Renal cortex interstitium (tissue), 15 donors: Measurements from ENCODE around the gene ST3GAL5. TPM values are rescaled to one million over a fixed set of nuclear protein-coding genes. Genes with fewer than 3 reads are reported as not detected.
"Not testable (repeated sequence)": the region's sequence is repeated elsewhere in the genome, so short reads cannot be mapped to it uniquely, and the experiment has no call there.

ENCODE experiments used
- DNase-seq, 11 donors: peaks; one replicate each; pipeline ENCODE4 v3.0.0-alpha.2; 2013; ENCODE audit warnings: low read depth in 9 of 11, low spot score in 4 of 11; ENCODE audit errors: extremely low read depth in 1 of 11
- long read RNA-seq, 16 experiments: transcript quantifications; one replicate each; lab custom pipeline, GENCODE V29; 2026
- polyA plus RNA-seq, 3 donors: library from polyadenylated mRNA; unstranded; fragments of 120-200 nt; gene quantifications; one replicate each; pipeline ENCODE4 v1.2.1, GENCODE V29; 2013; ENCODE audit not compliant: insufficient read length in 3 of 3

The ST3GAL5 gene
- 10 to 100 TPM in 2 of 3 donors, 1 to 10 TPM in 1; 9.1 to 12.3 (median 10.1) TPM for polyA plus RNA-seq
- long read RNA-seq, donor 1, full-length matches to known transcripts = 1 of 1 reads
- long read RNA-seq, donor 1, partial matches to known transcripts = 0 of 1 reads
- long read RNA-seq, donor 1, other reads (novel, unspliced or antisense) = 0 of 1 reads
- long read RNA-seq, donor 2, full-length matches to known transcripts = 4 of 4 reads
- long read RNA-seq, donor 2, partial matches to known transcripts = 0 of 4 reads
- long read RNA-seq, donor 2, other reads (novel, unspliced or antisense) = 0 of 4 reads
- long read RNA-seq, donor 3, full-length matches to known transcripts = 5 of 5 reads
- long read RNA-seq, donor 3, partial matches to known transcripts = 0 of 5 reads
- long read RNA-seq, donor 3, other reads (novel, unspliced or antisense) = 0 of 5 reads
- long read RNA-seq, donor 4, full-length matches to known transcripts = 3 of 3 reads
- long read RNA-seq, donor 4, partial matches to known transcripts = 0 of 3 reads
- long read RNA-seq, donor 4, other reads (novel, unspliced or antisense) = 0 of 3 reads
- long read RNA-seq, donor 5 = 0 reads
- long read RNA-seq, donor 6, partial matches to known transcripts = 0 of 1 reads
- long read RNA-seq, donor 6, other reads (novel, unspliced or antisense) = 0 of 1 reads
- long read RNA-seq, donor 7, full-length matches to known transcripts = 6 of 6 reads
- long read RNA-seq, donor 7, partial matches to known transcripts = 0 of 6 reads
- long read RNA-seq, donor 7, other reads (novel, unspliced or antisense) = 0 of 6 reads
- long read RNA-seq, donor 8, full-length matches to known transcripts = 1 of 1 reads
- long read RNA-seq, donor 8, partial matches to known transcripts = 0 of 1 reads
- long read RNA-seq, donor 8, other reads (novel, unspliced or antisense) = 0 of 1 reads
- long read RNA-seq, donor 9, full-length matches to known transcripts = 3 of 3 reads
- long read RNA-seq, donor 9, partial matches to known transcripts = 0 of 3 reads
- long read RNA-seq, donor 9, other reads (novel, unspliced or antisense) = 0 of 3 reads
- long read RNA-seq, donor 10, full-length matches to known transcripts = 5 of 5 reads
- long read RNA-seq, donor 10, partial matches to known transcripts = 0 of 5 reads
- long read RNA-seq, donor 10, other reads (novel, unspliced or antisense) = 0 of 5 reads
- long read RNA-seq, donor 11, full-length matches to known transcripts = 1 of 9 reads
- long read RNA-seq, donor 11, partial matches to known transcripts = 8 of 9 reads
- long read RNA-seq, donor 11, other reads (novel, unspliced or antisense) = 0 of 9 reads
- long read RNA-seq, donor 12, full-length matches to known transcripts = 1 of 1 reads
- long read RNA-seq, donor 12, partial matches to known transcripts = 0 of 1 reads
- long read RNA-seq, donor 12, other reads (novel, unspliced or antisense) = 0 of 1 reads
- long read RNA-seq, donor 13, full-length matches to known transcripts = 7 of 7 reads
- long read RNA-seq, donor 13, partial matches to known transcripts = 0 of 7 reads
- long read RNA-seq, donor 13, other reads (novel, unspliced or antisense) = 0 of 7 reads
- long read RNA-seq, donor 14, full-length matches to known transcripts = 5 of 5 reads
- long read RNA-seq, donor 14, partial matches to known transcripts = 0 of 5 reads
- long read RNA-seq, donor 14, other reads (novel, unspliced or antisense) = 0 of 5 reads
- long read RNA-seq, donor 15, full-length matches to known transcripts = 2 of 2 reads
- long read RNA-seq, donor 15, partial matches to known transcripts = 0 of 2 reads
- long read RNA-seq, donor 15, other reads (novel, unspliced or antisense) = 0 of 2 reads
- long read RNA-seq, donor 16, full-length matches to known transcripts = 7 of 7 reads
- long read RNA-seq, donor 16, partial matches to known transcripts = 0 of 7 reads
- long read RNA-seq, donor 16, other reads (novel, unspliced or antisense) = 0 of 7 reads

DNA sequence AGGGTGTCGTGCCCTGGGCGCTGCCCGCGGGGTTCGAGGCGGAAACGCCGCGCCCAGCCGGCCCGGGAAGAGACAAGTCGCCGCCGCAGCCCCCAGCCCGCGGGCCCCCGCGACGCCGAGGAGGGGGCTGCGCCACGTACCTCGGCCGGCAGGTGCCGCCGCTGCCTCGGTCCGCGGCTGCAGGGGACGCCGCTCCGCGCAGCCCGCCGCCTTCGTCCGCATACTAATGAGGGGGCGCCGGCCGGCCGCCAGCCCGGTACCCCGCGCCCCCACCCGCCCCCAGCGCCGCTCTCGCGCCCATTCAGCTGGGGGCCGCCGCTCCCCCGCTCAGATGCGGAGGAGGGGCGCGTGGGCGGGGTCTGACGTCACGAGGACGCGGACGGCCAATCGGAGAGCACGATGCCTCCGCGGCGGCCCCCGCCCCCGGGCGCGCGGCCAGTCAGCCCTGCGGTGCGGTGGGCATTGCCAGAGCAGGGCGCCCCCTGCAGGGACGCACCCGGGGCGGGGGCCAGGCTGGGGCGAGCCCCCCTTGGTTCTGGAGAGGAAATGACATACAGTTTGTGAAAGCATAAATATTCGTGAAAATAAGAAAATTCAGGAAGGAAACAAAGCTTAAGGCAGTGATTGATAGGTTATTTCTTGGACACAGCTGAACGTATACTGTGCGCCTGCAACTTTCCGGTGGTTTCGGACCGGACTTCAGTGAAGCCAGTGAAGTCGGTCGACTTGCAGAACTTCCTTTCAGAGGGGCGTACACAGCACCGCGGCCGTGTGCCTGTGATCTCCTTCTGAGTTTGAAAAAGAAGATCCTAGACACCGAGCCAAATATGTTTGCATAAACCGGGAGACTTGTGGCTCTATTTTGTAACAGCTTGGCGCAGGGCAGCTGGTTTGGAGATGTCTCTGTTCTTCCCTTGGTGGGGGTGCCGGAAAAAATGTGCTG lies at the start of gene ST3GAL5:
TSS of gene ST3GAL5 (minus strand) at position 307 of the 943 bp plus-strand sequence. CDS start at position 222, 85 bp downstream.
- DNase-seq = peak in 9 of 11 donors; percentile 62 to 83 (median 78)

DNA sequence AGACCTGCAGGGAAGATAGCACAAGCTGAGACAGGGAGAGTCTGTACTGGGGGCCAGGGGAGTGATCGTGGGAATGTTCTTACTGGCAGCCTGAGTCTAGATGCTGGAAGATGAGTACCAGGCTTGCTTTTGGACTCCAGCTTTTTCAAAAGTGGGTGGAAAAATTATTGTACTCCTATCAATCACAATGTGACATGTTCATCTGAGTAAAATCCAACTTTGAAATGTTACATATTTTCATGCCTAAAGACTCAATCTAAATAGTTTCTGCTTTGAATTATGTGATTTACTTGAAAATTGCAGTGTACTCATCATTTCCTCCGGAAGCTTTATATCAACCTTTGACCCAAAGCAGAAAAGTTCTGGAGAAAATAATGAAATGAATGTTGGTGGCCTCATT lies 49.7 kb upstream of the ST3GAL5 start:
- DNase-seq = no peak

DNA sequence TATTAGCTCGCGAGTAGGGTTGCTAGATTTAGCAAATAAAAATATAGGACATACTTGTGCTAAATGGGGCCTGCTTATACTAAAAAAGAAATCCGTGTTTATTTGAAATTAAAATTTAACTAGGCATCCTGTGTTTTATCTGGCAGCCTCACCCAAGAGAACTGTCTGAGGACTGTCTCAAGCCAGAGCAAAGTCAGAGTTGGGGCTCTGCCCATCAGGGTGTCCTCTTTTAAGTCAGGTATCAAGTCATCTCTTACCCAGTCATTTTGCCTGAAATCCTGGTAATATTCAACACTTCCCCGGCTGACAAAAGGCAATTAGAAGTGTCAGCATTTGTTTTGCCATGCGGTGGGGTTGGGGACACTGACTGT lies 48.3 kb upstream of the ST3GAL5 start:
- no peak for DNase-seq

DNA sequence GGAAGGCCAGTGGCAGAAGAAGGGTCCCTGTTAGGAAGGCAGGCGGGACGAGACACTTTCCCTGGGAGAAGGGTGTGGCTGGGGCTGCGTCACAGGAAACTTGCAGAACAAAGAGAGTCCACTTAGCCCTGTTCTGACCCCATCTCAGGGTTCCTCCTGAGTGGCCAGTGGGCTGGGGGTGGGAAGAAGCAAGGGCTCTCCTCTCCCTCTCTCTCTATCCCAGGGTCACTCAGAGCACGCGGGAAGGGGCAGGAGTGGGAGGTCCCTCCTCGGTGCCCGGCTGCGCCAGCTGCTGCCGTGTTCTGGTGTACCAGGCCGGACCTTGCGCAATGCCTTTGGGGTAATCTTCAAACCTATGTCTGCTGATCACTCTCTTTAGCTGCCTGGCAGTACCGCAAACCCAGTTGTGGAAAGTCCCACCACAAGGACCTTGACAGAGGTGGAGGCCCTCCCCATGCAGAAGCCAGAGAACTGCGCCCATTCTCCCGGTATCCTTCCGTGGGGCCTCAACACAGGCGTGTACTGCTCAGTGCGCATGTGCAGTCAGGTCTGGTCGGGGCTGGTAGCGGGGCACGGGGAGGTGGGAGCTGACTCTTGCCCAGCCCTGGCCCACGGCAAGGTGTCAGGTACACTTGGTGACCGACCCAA lies 47.8 kb upstream of the ST3GAL5 start:
- DNase-seq = no peak

DNA sequence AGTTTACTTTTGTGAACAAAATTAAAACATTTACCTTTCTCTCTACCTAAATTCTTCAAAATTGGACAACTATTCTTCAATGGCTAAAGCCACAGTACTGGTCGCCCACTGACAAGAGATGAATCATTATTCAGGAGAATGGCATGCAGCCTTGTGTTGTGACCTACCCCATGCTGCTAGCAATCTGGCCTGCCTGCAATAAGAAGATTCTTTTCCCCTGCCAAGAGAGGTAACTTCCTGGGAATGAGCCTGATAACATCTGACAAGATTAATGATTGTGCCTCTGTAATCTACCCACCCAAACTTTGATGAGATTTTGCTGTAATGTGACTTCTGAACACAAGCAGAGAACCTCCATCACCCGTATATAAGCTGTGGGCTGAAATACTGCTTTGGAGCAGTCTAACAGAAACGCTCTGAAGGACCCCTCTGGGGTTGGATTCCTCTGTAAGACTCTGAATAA lies 47.0 kb upstream of the ST3GAL5 start:
- no peak for DNase-seq

DNA sequence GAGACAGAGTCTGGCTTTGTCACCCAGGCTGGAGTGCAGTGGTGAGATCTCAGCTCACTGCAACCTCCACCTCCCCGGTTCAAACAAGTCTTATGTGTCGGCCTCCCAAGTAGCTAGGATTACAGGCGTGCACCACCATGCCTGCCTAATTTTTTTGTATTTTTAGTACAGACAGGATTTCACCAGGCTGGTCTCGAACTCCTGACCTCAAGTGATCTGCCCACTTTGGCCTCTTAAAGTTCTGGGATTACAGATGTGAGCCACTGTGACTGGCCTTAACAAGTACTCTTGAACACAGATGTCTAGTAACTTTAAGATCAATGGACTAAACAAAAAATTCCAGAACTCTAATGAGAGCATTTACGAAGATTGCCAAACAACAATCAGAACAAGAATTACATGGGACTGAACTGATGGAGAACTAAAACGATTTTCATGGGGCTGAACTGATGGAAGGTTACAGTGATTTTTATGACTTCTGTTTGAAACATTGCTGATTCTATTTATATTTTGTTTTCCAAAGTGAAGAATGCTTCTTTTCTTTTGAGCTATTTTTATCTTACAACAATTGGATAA lies 46.5 kb upstream of the ST3GAL5 start:
- no peak for DNase-seq

DNA sequence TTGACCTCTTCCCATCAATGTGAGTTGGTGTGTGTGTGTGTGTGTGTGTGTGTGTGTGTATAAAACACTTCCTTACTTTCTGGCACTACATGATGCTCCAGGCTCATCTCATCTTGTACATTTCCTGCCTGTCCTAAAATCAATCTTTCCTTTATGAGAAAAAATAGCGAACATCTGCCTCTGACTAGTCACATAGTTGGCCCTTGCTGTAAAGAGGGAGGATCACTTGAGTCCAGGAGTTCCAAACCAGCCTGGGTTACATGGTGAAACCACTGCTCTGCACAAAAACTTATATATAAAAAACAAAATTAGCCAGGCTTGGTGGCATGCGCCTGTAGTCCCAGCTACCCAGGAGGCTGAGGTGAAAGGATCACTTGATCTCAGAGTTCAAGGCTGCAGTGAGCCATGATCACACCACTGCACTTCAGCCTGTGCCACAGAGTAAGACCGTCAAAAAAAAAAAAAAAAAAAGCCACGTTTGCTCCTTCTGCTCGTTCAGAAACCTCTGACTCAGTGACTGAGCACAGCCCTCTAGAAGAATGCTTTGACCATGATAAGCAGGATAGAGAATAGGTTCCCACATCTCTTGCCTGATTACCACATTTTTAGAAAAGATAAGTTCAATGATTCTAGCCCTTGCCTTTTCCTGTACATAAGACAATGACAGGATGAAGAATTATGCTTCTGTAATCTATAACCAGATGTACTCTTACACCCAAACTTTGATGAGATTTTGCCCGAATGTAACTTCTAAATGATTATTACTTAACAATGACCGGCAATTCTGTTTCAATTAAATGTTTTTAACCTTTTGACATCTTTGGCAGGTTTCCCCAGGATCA lies 45.2 kb upstream of the ST3GAL5 start:
- no peak for DNase-seq

DNA sequence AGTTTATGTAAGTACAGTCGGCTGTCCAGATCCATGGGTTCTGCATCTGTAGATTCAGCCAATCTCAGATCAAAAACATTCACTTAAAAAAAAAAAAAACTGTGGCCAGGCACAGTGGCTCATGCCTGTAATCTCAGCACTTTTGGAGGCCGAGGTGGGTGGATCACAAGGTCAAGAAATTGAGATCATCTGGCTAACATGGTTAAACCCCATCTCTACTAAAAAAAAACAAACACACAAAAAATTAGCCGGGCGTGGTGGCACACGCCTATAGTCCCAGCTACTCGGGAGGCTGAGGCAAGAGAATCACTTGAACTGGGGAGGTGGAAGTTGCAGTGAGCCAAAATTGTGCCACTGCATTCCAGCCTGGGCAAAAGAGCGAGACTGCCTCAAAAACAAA lies 42.4 kb upstream of the ST3GAL5 start:
- not testable (repeated sequence) for DNase-seq

DNA sequence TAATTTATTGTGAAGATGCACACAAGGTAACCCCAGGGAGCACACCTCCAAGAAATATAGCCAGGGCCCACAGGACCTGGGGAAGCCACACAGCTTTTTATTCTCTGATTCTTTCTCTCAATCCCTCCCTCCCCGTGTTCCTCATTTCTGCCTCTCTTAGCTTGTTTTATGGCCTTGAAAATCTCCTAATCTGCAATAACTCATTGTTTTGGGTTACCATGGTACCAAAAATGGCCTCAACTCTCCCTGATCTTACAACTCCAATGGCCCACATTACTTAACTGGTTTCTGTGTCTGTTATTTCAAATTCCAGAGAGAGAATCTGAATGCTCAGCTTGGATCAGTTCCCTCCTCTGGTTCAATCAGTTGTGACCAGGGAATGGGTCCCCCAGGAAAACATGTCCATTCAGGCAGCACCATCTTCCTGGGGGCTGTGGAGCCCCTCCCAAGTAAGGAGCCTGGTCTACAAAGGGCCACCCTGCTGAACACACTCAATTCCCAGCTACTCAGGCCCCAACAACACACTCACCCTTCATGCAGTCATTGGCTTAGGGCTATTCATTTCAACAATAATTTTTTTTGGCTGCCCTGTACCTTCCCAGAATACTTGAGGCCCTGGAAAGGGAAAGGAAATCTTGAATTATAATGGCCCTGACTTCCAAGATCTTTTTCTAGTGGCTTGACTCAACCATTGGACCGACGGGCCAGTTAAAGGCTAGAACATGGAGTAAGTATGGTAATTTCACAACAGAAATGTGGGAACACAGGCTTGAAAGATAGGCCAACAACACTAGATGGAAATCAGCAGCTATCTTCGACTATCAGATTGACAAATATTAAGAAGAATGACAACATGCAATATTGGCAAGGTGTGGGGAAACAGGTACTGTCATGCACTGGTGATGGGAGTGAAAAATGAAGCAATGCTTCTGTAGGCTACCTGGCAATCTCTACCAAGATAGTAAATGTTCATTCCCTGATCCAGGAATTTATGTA lies 41.6 kb upstream of the ST3GAL5 start:
- DNase-seq = no peak

DNA sequence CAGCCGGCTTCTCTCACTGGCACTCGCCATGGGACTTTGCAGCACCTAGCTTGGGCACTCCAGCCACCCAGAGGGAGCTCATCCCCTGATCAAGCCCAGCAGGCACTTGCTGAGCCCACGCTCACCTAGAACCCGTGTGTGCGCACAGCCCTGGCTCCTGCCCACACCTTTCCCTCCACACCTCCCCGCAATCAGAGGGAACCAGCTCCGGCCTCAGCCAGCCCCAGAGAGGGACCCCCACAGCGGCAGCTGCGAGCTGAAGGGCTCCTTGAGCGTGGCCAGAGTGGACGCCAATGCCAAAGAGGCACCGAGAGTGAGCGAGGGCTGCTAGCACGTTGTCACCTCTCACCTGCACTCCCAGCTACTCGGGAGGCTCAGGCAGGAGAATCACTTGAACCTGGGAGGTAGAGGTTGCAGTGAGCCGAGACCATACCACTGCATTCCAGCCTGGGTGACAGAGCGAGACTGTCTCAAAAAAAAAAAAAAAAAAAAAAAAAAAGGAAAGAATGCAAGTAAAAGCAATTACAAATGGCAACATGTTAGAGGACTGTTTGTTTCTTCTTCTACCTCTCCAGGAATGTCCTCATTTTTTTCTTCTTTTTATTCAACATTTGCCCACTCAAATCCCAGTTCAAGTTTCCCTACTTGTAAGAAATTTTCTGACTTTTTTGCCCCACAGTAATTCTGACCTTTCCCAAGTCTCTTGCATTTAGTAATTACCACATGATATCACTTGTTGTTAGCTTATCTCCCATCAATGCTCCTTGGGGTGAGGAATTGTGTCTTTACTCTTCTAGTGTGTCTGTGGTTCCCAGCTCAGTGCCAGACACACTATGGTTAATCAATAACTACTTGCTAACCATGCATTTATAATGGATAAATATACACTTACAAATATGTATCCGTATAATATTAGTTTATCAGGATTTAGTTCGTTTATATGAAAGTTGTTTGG lies 40.6 kb upstream of the ST3GAL5 start:
- DNase-seq = no peak

DNA sequence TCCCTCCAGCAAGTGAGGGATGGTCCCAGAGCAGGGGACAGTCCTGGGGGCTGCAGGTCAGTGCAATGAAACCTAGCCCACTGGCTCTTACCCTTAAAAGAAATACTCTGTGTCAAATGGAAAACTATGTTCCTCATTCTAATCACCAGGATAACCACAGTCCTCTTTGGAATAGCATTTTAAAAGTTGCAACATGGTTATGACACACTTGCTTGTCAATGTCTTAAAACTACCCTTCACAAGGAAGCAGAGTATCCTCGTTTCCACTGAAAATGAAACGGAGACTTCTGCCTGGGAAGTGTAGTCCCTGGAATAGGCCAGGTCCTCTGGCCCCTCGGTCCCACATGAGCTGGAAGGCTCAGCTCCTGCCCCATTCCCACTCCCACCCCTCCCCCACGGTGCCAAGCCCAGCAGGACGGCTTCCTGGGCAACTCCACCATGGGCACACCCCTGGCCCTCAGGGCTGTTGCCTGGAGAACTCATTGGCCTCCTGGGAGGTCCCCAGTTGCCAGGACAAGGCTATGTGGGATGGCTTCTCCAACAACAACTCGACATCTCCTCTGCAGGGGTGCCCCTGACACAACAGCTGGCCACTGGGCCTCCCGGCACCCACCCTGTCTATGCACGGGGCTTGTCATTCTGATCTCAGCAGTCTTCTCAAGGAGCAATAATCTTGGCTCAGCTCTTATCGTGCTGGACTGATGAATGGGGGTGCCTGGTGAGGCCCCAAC lies 38.3 kb upstream of the ST3GAL5 start:
- no peak for DNase-seq

DNA sequence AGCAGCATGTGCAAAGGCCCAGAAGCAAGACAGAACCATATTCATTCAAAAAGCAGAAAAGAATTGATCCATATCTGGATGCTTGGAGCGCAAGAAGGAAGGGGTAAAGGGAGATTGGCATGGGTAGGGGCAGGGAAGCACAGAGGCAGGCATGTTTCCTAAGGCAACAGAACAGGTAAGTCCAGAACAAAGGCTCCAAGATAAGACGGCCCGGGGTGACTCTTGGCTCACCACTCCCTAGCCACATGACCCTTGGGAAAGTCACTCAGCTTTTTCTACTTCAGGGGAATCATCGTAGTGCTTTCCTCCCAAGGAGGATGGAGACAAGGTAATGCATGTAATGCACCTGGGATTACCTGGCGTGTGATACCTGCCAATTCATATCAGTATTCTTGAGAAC lies 37.7 kb upstream of the ST3GAL5 start:
- no peak for DNase-seq
